Liver (tissue), 3 donors: Measurements from ENCODE around the gene CLEC10A.

Experiments
- EGR1 ChIP-seq, 2 donors: IDR thresholded peaks; 2 replicates each; pipeline ENCODE4 v1.6.1; 2016 to 2018; ENCODE audit warnings: antibody characterized with exemption in 2 of 2, low read depth in 2 of 2
- FOXA1 ChIP-seq: IDR thresholded peaks from 2 replicates; pipeline ENCODE4 v1.6.1; 2016; ENCODE audit warnings: antibody characterized with exemption
- JUND ChIP-seq, 2 donors: IDR thresholded peaks; 2 replicates each; pipeline ENCODE4 v1.6.1; 2016; ENCODE audit warnings: antibody characterized with exemption in 2 of 2
- RAD21 ChIP-seq, 2 donors: IDR thresholded peaks; 2 replicates each; pipeline ENCODE4 v1.6.1; 2016; ENCODE audit warnings: antibody characterized with exemption in 2 of 2, mild to moderate bottlenecking in 2 of 2
- SP1 ChIP-seq: IDR thresholded peaks from 2 replicates; pipeline ENCODE4 v1.6.1; 2018; ENCODE audit warnings: antibody characterized with exemption, mild to moderate bottlenecking
- TAF1 ChIP-seq: conservative IDR thresholded peaks from 2 replicates; pipeline ENCODE4 v1.6.1; 2016; ENCODE audit warnings: antibody characterized with exemption, mild to moderate bottlenecking
- YY1 ChIP-seq: IDR thresholded peaks from 2 replicates; pipeline ENCODE4 v1.6.1; 2016; ENCODE audit warnings: antibody characterized with exemption, mild to moderate bottlenecking
- TF ChIP-seq, protein P1 (sequence below): fragments of 150-350 bp; IDR thresholded peaks from 2 replicates; pipeline ENCODE4 v1.5.1; 2017; ENCODE audit warnings: improper control_type of control experiment, low read depth, low read length; ENCODE audit not compliant: missing input control
- TF ChIP-seq, protein P2 (sequence below): IDR thresholded peaks from 2 replicates; pipeline ENCODE4 v1.6.1; 2016; ENCODE audit warnings: antibody characterized with exemption, mild to moderate bottlenecking
- TF ChIP-seq, protein P3 (sequence below): IDR thresholded peaks from 2 replicates; pipeline ENCODE4 v1.6.1; 2016; ENCODE audit warnings: antibody characterized with exemption
- donor health status: healthy.
- donor health status: healthy.

DNA sequence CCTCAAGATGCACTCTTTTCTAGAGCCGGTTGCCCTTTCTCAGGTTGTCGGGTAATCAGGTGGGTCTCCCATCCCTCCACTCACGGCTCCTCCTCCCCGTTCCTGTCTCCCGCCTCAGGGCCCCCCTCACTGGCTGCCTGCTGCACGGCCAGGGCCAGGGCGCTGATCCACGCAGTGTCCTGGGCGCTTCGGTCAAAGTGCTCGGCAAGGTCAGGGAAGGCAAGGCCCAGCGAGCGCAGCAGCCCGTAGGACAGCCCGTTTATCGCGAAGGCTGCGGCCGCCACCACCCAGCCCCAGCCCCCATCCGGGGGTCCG is 36.9 kb downstream of the CLEC10A start:
- TF ChIP-seq, protein P1, sequence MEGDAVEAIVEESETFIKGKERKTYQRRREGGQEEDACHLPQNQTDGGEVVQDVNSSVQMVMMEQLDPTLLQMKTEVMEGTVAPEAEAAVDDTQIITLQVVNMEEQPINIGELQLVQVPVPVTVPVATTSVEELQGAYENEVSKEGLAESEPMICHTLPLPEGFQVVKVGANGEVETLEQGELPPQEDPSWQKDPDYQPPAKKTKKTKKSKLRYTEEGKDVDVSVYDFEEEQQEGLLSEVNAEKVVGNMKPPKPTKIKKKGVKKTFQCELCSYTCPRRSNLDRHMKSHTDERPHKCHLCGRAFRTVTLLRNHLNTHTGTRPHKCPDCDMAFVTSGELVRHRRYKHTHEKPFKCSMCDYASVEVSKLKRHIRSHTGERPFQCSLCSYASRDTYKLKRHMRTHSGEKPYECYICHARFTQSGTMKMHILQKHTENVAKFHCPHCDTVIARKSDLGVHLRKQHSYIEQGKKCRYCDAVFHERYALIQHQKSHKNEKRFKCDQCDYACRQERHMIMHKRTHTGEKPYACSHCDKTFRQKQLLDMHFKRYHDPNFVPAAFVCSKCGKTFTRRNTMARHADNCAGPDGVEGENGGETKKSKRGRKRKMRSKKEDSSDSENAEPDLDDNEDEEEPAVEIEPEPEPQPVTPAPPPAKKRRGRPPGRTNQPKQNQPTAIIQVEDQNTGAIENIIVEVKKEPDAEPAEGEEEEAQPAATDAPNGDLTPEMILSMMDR, result no peak
- TF ChIP-seq YY1, result no peak
- no peak for TF ChIP-seq SP1
- TF ChIP-seq, protein P2, sequence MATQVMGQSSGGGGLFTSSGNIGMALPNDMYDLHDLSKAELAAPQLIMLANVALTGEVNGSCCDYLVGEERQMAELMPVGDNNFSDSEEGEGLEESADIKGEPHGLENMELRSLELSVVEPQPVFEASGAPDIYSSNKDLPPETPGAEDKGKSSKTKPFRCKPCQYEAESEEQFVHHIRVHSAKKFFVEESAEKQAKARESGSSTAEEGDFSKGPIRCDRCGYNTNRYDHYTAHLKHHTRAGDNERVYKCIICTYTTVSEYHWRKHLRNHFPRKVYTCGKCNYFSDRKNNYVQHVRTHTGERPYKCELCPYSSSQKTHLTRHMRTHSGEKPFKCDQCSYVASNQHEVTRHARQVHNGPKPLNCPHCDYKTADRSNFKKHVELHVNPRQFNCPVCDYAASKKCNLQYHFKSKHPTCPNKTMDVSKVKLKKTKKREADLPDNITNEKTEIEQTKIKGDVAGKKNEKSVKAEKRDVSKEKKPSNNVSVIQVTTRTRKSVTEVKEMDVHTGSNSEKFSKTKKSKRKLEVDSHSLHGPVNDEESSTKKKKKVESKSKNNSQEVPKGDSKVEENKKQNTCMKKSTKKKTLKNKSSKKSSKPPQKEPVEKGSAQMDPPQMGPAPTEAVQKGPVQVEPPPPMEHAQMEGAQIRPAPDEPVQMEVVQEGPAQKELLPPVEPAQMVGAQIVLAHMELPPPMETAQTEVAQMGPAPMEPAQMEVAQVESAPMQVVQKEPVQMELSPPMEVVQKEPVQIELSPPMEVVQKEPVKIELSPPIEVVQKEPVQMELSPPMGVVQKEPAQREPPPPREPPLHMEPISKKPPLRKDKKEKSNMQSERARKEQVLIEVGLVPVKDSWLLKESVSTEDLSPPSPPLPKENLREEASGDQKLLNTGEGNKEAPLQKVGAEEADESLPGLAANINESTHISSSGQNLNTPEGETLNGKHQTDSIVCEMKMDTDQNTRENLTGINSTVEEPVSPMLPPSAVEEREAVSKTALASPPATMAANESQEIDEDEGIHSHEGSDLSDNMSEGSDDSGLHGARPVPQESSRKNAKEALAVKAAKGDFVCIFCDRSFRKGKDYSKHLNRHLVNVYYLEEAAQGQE, result no peak
- no peak for TF ChIP-seq TAF1
- TF ChIP-seq, protein P3, sequence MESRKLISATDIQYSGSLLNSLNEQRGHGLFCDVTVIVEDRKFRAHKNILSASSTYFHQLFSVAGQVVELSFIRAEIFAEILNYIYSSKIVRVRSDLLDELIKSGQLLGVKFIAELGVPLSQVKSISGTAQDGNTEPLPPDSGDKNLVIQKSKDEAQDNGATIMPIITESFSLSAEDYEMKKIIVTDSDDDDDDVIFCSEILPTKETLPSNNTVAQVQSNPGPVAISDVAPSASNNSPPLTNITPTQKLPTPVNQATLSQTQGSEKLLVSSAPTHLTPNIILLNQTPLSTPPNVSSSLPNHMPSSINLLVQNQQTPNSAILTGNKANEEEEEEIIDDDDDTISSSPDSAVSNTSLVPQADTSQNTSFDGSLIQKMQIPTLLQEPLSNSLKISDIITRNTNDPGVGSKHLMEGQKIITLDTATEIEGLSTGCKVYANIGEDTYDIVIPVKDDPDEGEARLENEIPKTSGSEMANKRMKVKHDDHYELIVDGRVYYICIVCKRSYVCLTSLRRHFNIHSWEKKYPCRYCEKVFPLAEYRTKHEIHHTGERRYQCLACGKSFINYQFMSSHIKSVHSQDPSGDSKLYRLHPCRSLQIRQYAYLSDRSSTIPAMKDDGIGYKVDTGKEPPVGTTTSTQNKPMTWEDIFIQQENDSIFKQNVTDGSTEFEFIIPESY, result no peak
- TF ChIP-seq FOXA1, result no peak
- no peak for TF ChIP-seq RAD21 (IDR thresholded peaks at IDR 0.05)
- no peak for TF ChIP-seq JUND (IDR thresholded peaks at IDR 0.05)
- no peak for TF ChIP-seq EGR1 (IDR thresholded peaks at IDR 0.05; ENCODE audit: low read depth in 2 of 2)
